ENCODE results near the gene RASL10B. TPM values are rescaled to one million over a fixed set of nuclear protein-coding genes. Genes with fewer than 3 reads are reported as not detected.

RASL10B gene
- polyA plus RNA-seq, 4 donors, result 0.27 to 1.9 (median 1.1) TPM

- WGBS, 3 donors, result 93 to 97% (median 94%) methylated on average over 2 of the region's 2 CpGs
- H3K27ac ChIP-seq (ENCODE audit: low read depth in 1 of 3, low read length in 2 of 3), result no peak overlapping the region
- H3K27me3 ChIP-seq (ENCODE audit: control insufficient read depth in 3 of 3, insufficient read depth in 3 of 3, low read length in 3 of 3), result no peaks in the 10 kb centered on the region
- DNase-seq, result no peak
- no peak for FAIRE-seq
- no peak overlapping the region for H3K4me3 ChIP-seq (ENCODE audit: low read depth in 1 of 3, low read length in 3 of 3)
- no peaks in the 10 kb centered on the region for H3K9me3 ChIP-seq (ENCODE audit: control insufficient read depth in 2 of 2, insufficient read depth in 1 of 2, low read depth in 1 of 2, low read length in 1 of 2)
- H3K36me3 ChIP-seq (ENCODE audit: control insufficient read depth in 3 of 3, insufficient read depth in 2 of 3, low read depth in 1 of 3, low read length in 3 of 3), result peaks cover 0 to 9% (median 2%) of the 10 kb centered on the region in 3 donors
- peaks cover 0 to 3% (median 2%) of the 10 kb centered on the region in 3 donors for H3K4me1 ChIP-seq (ENCODE audit: control insufficient read depth in 3 of 3, insufficient read depth in 2 of 3, low read depth in 1 of 3, low read length in 2 of 3)
These were observed 20.5 kb upstream of the RASL10B start for GRCh38 chr17:35710950-35711349.

GRCh38 chr17:35713069-35713728 lies 18.2 kb upstream of the RASL10B start:
- FAIRE-seq, result no peak
- DNase-seq, result peak; percentile 54 to 66
- Histone ChIP-seq H3K36me3 (ENCODE audit: control insufficient read depth in 3 of 3, insufficient read depth in 2 of 3, low read depth in 1 of 3, low read length in 3 of 3) (peaks cover 5 to 9% (median 6%) of the 10 kb centered on the region in 3 donors), H3K27ac (ENCODE audit: low read depth in 1 of 3, low read length in 2 of 3) (no peak overlapping the region), H3K27me3 (ENCODE audit: control insufficient read depth in 3 of 3, insufficient read depth in 3 of 3, low read length in 3 of 3) (no peaks in the 10 kb centered on the region), H3K4me3 (ENCODE audit: low read depth in 1 of 3, low read length in 3 of 3) (no peak overlapping the region), H3K9me3 (ENCODE audit: control insufficient read depth in 2 of 2, insufficient read depth in 1 of 2, low read depth in 1 of 2, low read length in 1 of 2) (no peaks in the 10 kb centered on the region), H3K4me1 (ENCODE audit: control insufficient read depth in 3 of 3, insufficient read depth in 2 of 3, low read depth in 1 of 3, low read length in 2 of 3) (peaks cover 0 to 6% (median 2%) of the 10 kb centered on the region in 3 donors)
- WGBS, 3 donors, result 9 to 28% (median 25%) methylated on average over 7 of the region's 7 CpGs

GRCh38 chr17:35714988-35715387 lies 16.5 kb upstream of the RASL10B start:
- Histone ChIP-seq H3K36me3 (ENCODE audit: control insufficient read depth in 3 of 3, insufficient read depth in 2 of 3, low read depth in 1 of 3, low read length in 3 of 3) (peaks cover 5 to 10% (median 9%) of the 10 kb centered on the region in 3 donors), H3K27me3 (ENCODE audit: control insufficient read depth in 3 of 3, insufficient read depth in 3 of 3, low read length in 3 of 3) (no peaks in the 10 kb centered on the region), H3K4me1 (ENCODE audit: control insufficient read depth in 3 of 3, insufficient read depth in 2 of 3, low read depth in 1 of 3, low read length in 2 of 3) (peaks cover 0 to 2% (median 0%) of the 10 kb centered on the region in 3 donors), H3K9me3 (ENCODE audit: control insufficient read depth in 2 of 2, insufficient read depth in 1 of 2, low read depth in 1 of 2, low read length in 1 of 2) (no peaks in the 10 kb centered on the region), H3K27ac (ENCODE audit: low read depth in 1 of 3, low read length in 2 of 3) (no peak overlapping the region), H3K4me3 (ENCODE audit: low read depth in 1 of 3, low read length in 3 of 3) (no peak overlapping the region)
- 90 to 93% (median 91%) methylated on average over 2 of the region's 2 CpGs for WGBS, 3 donors
- DNase-seq (no peak), FAIRE-seq (no peak)

- no peak overlapping the region for H3K27ac ChIP-seq (ENCODE audit: low read depth in 1 of 3, low read length in 2 of 3)
- DNase-seq, result no peak
- H3K4me3 ChIP-seq (ENCODE audit: low read depth in 1 of 3, low read length in 3 of 3), result no peak overlapping the region
- H3K9me3 ChIP-seq (ENCODE audit: control insufficient read depth in 2 of 2, insufficient read depth in 1 of 2, low read depth in 1 of 2, low read length in 1 of 2), result no peaks in the 10 kb centered on the region
- no peaks in the 10 kb centered on the region for H3K27me3 ChIP-seq (ENCODE audit: control insufficient read depth in 3 of 3, insufficient read depth in 3 of 3, low read length in 3 of 3)
- FAIRE-seq, result no peak
- H3K36me3 ChIP-seq (ENCODE audit: control insufficient read depth in 3 of 3, insufficient read depth in 2 of 3, low read depth in 1 of 3, low read length in 3 of 3), result peaks cover 7 to 10% (median 9%) of the 10 kb centered on the region in 3 donors
- peaks cover 0 to 2% (median 0%) of the 10 kb centered on the region in 3 donors for H3K4me1 ChIP-seq (ENCODE audit: control insufficient read depth in 3 of 3, insufficient read depth in 2 of 3, low read depth in 1 of 3, low read length in 2 of 3)
These were observed 16.0 kb upstream of the RASL10B start for GRCh38 chr17:35715416-35715815.

- 77 to 85% (median 80%) methylated on average over 3 of the region's 3 CpGs for WGBS, 3 donors
- Histone ChIP-seq H3K4me3 (ENCODE audit: low read depth in 1 of 3, low read length in 3 of 3) (no peak overlapping the region), H3K9me3 (ENCODE audit: control insufficient read depth in 2 of 2, insufficient read depth in 1 of 2, low read depth in 1 of 2, low read length in 1 of 2) (no peaks in the 10 kb centered on the region), H3K36me3 (ENCODE audit: control insufficient read depth in 3 of 3, insufficient read depth in 2 of 3, low read depth in 1 of 3, low read length in 3 of 3) (peaks cover 7 to 13% (median 7%) of the 10 kb centered on the region in 3 donors), H3K4me1 (ENCODE audit: control insufficient read depth in 3 of 3, insufficient read depth in 2 of 3, low read depth in 1 of 3, low read length in 2 of 3) (peaks cover 0 to 2% (median 0%) of the 10 kb centered on the region in 3 donors), H3K27me3 (ENCODE audit: control insufficient read depth in 3 of 3, insufficient read depth in 3 of 3, low read length in 3 of 3) (no peaks in the 10 kb centered on the region), H3K27ac (ENCODE audit: low read depth in 1 of 3, low read length in 2 of 3) (no peak overlapping the region)
- no peak for FAIRE-seq
- DNase-seq, result no peak
These were observed 15.3 kb upstream of the RASL10B start for GRCh38 chr17:35716173-35716572.

GRCh38 chr17:35716897-35717465 lies 14.5 kb upstream of the RASL10B start:
- Histone ChIP-seq H3K4me1 (ENCODE audit: control insufficient read depth in 3 of 3, insufficient read depth in 2 of 3, low read depth in 1 of 3, low read length in 2 of 3) (peaks cover 0 to 2% (median 0%) of the 10 kb centered on the region in 3 donors), H3K9me3 (ENCODE audit: control insufficient read depth in 2 of 2, insufficient read depth in 1 of 2, low read depth in 1 of 2, low read length in 1 of 2) (no peaks in the 10 kb centered on the region), H3K36me3 (ENCODE audit: control insufficient read depth in 3 of 3, insufficient read depth in 2 of 3, low read depth in 1 of 3, low read length in 3 of 3) (peaks cover 10 to 14% (median 10%) of the 10 kb centered on the region in 3 donors), H3K27ac (ENCODE audit: low read depth in 1 of 3, low read length in 2 of 3) (no peak overlapping the region), H3K27me3 (ENCODE audit: control insufficient read depth in 3 of 3, insufficient read depth in 3 of 3, low read length in 3 of 3) (no peaks in the 10 kb centered on the region), H3K4me3 (ENCODE audit: low read depth in 1 of 3, low read length in 3 of 3) (no peak overlapping the region)
- no peak for FAIRE-seq
- 74 to 83% (median 78%) methylated on average over 4 of the region's 4 CpGs for WGBS, 3 donors
- DNase-seq, result no peak

- Histone ChIP-seq H3K4me1 (ENCODE audit: control insufficient read depth in 3 of 3, insufficient read depth in 2 of 3, low read depth in 1 of 3, low read length in 2 of 3) (peaks cover 0 to 2% (median 0%) of the 10 kb centered on the region in 3 donors), H3K27ac (ENCODE audit: low read depth in 1 of 3, low read length in 2 of 3) (no peak overlapping the region), H3K36me3 (ENCODE audit: control insufficient read depth in 3 of 3, insufficient read depth in 2 of 3, low read depth in 1 of 3, low read length in 3 of 3) (peaks cover 10 to 14% (median 11%) of the 10 kb centered on the region in 3 donors), H3K4me3 (ENCODE audit: low read depth in 1 of 3, low read length in 3 of 3) (no peak overlapping the region), H3K27me3 (ENCODE audit: control insufficient read depth in 3 of 3, insufficient read depth in 3 of 3, low read length in 3 of 3) (no peaks in the 10 kb centered on the region), H3K9me3 (ENCODE audit: control insufficient read depth in 2 of 2, insufficient read depth in 1 of 2, low read depth in 1 of 2, low read length in 1 of 2) (no peaks in the 10 kb centered on the region)
- FAIRE-seq (no peak), DNase-seq (no peak)
- 50 to 63% (median 57%) methylated on average over 2 of the region's 2 CpGs for WGBS, 3 donors
These were observed 14.0 kb upstream of the RASL10B start for GRCh38 chr17:35717475-35717874.

GRCh38 chr17:35723735-35724134 lies 7.7 kb upstream of the RASL10B start:
- DNase-seq, result no peak
- Histone ChIP-seq H3K27me3 (ENCODE audit: control insufficient read depth in 3 of 3, insufficient read depth in 3 of 3, low read length in 3 of 3) (no peaks in the 10 kb centered on the region), H3K4me1 (ENCODE audit: control insufficient read depth in 3 of 3, insufficient read depth in 2 of 3, low read depth in 1 of 3, low read length in 2 of 3) (peaks cover 0 to 39% (median 4%) of the 10 kb centered on the region in 3 donors), H3K4me3 (ENCODE audit: low read depth in 1 of 3, low read length in 3 of 3) (no peak overlapping the region), H3K27ac (ENCODE audit: low read depth in 1 of 3, low read length in 2 of 3) (no peak overlapping the region), H3K36me3 (ENCODE audit: control insufficient read depth in 3 of 3, insufficient read depth in 2 of 3, low read depth in 1 of 3, low read length in 3 of 3) (peaks cover 19 to 36% (median 23%) of the 10 kb centered on the region in 3 donors), H3K9me3 (ENCODE audit: control insufficient read depth in 2 of 2, insufficient read depth in 1 of 2, low read depth in 1 of 2, low read length in 1 of 2) (no peaks in the 10 kb centered on the region)
- WGBS, 3 donors, result 97 to 98% (median 97%) methylated on average over 2 of the region's 2 CpGs
- no peak for FAIRE-seq
